CD4-positive, alpha-beta T cell treated with Interleukin-2 at 100 ng/mL for 4 hours (primary cell): ENCODE measurements around the gene MAPK10.
A peak's percentile ranks its signal among the peaks of the same experiment; 100 is the strongest.

Experiments
- DNase-seq: peaks from one replicate; pipeline ENCODE4 v3.0.0-alpha.2; 2020; ENCODE audit warnings: low spot score

The MAPK10 gene

DNA sequence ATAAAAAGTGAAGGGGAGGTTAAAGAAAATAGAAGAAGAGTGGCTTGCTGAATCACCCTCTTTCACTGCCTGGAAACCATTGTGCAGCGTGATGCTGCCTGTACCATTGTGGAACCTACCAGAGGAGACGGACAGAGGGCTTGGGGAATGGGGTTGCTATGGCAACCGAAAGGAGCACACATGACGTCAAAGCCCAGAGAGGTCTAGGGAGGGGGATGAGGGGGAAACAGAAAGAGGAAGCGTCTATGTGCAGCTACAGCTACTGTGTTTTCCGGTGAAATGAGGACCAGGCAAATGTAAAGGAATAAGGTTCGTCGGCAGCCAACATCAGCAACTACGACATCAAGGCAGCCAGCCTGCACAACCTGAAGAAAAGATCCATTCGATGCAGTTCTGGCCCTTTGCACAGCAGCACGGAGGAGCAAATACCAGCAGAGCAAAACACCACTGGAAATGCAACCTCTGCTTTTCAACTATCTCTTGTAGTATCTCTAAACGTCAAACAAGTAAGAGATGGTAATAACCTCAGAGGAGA is at the start of gene MAPK10:
MAPK10 (minus strand) TSS at position 110 of the 535 bp plus-strand sequence.
- DNase-seq, result peak; percentile 51

DNA sequence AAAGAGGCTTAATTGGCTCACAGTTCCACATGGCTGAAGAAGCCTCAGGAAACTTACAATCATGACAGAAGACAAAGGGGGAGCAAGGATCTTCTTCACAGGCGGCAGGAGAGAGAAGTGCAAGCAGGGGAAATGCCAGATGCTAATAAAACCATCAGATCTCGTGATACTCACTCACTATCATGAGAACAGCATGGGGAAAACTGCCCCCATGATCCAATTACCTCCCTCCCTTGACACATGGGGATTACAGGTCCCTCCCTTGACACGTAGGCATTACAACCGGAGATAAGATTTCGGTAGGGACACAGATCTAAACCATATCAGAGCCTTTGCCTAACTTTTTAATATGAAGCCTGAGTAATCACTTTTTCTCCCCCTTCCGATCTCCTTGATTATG is 43.7 kb upstream of the MAPK10 start:
- no peak for DNase-seq

DNA sequence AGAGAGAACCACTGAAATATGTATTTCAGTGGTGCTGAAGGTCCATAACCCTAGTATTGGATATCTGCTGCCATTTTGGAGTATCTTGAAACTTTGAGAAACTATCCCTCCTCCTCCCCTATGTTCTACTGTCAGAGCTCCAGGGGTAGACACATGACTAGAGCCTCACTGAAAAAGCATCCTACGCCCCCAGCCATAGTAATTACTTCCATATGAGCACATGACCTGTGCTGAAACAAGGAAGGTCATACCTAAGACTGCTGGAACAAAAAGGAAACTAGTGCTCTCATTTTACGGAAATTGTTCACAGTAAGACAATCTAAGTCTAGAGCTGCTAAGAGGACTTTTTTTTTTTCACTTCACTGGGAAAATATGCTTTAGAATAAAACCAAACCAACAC is 42.0 kb upstream of the MAPK10 start:
- no peak for DNase-seq

DNA sequence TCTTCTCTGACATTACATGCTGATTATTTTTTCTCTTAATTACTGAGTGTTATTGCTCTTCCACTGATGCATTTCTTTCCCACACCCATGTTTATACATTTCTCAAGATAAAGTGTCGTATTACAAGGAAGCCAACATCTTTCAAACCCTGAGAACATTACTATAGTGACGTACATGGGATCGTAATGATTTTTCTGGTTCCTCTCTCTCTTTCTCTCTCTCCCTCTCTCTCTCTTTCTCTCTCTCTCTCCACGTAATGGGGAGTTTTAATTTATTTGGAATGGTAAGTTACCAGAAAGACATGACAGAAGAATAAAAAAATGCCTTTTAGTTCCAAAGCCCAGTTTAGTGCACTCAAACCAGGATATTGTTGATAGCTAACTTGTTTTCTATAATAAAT is 40.4 kb upstream of the MAPK10 start:
- no peak for DNase-seq

DNA sequence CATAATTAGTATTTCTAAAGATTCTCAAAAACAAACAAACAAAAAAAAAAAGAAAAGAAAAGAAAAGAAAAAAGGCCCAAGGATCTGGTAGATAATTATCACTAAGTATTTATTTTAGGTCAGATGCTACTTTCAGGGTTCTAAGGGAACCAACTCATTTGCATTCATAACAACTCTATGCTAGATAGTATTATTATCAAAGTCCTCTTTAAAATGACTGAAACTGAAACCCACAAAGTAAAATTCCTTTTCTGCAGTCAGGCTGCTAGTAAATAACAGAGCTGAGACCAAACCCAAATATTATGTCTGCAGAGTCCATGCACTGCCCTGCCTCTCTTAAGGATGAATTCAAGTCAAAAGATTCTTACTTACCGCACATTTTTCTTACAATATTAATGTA is 38.3 kb upstream of the MAPK10 start:
- no peak for DNase-seq

DNA sequence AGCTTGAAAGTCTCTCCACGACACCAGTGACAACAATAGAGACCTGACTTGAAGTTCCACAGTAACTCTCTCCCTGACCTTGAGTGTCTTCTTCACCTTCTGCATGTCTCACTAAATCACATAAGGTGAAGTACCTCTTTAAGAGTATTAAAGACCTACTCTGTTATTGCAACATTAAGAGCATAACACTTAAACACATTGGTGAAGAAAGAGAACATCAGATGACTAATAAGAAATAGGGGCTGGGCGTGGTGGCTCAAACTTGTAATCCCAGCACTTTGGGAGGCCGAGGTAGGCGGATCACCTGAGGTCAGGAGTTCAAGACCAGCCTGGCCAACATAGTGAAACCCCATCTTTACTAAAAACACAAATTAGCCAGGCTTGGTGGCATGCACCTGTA is 33.9 kb upstream of the MAPK10 start:
- DNase-seq, result no peak

DNA sequence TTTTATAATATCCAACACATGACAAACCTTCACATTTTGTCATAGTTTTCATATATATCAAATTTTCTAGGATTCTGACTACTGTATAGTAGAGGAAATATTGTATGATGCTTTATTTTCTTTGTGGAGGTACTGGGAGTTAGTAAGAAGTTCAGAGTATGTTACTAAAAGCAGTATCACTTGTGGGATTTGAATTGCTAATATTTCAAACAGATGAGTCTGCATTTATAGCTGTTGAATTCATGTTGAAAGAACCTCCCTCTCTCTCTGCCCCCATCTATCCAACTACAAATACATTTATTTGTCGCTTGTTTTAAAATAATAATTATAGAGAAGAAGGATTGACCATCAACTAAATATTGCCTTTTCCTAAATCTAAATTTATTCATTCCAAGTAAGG is 29.8 kb upstream of the MAPK10 start:
- DNase-seq, result no peak

DNA sequence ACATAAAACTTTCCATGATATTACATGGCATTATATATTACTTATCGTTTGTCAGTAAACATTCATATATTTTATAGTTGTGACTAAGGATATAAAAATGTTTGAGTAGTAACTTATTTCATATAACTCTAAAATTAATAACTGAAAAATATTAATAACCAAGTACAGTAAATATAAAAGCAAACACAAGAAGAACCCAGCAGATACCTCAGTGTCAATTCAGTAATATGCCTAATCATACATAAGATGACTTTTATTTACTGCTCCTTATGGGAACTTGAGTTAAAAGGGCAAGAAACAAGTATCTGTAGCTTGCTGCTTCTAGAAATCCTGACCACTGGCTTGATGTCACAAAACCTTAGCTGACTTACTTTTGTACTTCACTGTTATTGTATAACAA is 28.4 kb upstream of the MAPK10 start:
- no peak for DNase-seq

DNA sequence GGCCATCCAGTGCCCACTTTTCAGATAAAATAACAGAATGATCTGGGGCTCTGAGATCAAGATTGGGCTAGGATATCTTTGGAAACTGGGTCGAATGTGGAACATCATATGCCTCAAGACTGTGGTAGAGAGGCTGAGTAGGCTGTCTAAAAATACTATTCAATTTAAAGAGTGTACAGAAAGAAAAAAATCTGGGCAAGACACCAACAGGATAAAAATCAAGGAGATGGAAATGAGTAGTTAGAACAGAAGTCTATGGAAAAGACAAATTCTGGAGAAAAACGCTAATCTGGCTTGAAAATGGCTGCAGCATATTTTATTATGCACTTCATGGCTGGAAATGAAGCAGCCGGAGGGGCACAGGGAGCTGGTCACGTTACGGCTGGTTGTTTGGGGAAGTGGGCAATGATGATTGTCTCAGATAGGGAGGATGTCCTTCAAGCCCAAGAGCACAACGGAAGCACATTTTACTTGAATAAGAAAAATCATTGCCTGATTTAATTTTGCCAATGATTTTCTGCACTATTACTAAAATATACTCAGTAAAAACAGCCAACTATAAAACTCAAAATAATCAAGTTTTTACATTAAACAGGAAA is 27.1 kb upstream of the MAPK10 start:
- DNase-seq, result no peak

DNA sequence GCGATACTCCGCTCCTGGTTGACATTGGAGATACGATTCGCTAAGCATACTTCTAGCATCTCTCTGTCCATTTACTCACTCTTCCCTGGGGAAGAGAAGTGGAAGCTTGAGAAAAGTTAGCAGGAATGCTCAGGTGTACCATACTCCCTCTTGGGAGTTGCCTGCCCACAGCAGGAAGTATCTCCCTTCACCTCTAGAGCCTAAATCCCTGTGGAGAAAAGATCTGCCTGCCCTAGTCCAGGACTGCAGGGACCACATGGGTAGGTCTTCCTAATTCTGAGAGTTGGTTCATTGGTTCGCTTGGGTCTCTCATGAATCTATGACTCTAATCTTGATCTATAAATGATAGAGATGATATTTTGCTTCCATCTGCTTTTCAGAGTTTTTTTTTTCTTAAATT is 26.3 kb upstream of the MAPK10 start:
- no peak for DNase-seq

DNA sequence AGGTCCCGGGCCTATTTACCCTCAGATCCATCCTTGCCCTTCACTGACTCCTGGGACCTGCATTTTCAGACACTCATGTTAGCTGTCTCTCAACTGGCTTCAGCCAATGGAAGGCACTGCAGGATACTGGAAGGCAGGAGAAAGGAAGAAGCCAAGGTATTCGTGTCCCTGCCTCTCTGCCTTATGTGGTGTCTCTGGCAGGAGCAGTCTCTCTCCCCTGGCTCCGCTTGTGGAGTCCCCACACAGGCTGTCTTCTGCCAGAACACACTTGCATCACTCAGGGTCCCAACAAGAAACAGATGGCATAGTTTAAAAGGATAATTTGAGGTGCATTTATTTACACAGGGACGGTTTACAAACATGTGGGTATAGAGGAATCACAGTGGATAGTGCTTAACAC is 21.6 kb upstream of the MAPK10 start:
- no peak for DNase-seq

DNA sequence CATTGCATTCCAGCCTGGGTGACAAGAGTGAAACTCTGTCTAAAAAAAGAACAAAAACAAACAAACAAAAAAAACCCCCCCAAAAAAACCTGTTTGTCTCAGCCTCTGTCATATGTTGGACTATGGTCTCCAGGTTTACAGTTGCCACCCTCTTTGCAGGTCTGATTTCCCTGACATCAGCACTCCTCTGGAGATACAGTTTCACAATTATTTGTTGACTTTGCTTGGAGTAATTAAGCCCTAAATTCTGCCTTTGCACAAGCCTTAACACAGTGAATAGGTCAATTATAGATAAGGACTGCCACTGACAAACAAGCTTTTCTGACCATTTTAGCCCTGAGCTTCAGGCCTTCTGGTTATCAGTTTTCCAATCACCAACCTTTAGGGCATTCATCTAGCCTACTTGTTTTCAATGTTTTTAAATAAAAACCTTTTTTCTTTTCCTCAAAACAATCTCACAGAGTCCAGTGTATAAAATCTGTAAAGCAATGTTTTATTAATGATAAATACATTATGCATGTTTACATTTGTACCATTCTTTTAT is 20.4 kb upstream of the MAPK10 start:
- no peak for DNase-seq

DNA sequence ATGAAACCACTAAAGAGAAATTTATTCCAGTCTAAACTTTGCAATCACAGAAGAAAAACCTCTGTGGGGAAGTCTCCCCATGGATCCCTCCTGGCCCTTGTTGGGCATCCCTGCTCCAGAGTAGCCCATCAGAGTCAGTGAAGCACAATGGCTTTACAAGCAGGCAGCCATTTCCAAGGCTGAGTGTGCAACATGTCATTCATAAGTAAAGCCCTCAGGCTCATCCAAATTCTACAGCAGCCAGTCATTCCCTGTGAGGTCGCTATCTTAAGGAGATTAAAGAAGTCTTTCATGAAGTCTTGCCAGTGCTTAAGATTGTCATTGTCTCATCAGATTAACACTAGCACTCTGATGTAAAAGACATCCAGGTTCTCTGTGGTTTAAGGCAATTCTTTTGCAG is 17.0 kb upstream of the MAPK10 start:
- no peak for DNase-seq

DNA sequence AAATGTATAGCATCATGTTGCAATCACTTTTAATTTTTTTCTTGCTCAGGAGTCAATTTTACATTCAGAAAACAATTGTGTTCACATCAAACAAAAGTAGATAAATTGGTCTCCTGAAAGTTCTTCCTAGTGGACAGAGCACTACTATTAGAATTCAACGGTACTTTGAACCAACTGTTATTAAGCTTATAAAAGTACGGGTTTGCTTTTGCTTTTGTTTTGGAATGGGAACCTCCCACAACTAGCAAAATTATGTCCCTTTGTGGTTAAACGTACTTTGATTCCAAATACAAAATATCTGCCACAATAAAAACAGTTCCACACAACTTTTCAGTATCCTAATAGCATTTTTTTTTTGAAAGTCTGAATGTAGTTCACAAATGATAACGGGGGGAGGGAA is 8.6 kb upstream of the MAPK10 start:
- DNase-seq, result no peak

DNA sequence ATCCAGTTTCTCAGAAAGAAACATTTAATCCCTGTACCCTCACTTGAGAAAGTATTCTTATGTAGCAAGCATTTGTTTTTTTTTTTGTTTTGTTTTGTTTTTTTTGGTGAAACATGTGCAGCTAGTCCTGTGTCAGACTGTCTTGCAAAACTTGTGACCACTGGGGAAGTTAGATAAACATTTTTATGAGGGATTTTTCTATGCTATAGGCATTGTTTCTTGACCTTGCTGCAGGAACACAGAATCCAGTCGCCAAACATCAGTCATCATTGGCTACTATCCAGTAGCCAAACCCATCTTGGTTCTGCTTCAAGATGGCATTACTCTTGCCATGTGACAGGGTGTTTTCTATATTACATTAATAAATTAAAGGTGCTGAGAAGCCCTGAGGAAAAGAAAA is 7.7 kb upstream of the MAPK10 start:
- DNase-seq, result no peak

DNA sequence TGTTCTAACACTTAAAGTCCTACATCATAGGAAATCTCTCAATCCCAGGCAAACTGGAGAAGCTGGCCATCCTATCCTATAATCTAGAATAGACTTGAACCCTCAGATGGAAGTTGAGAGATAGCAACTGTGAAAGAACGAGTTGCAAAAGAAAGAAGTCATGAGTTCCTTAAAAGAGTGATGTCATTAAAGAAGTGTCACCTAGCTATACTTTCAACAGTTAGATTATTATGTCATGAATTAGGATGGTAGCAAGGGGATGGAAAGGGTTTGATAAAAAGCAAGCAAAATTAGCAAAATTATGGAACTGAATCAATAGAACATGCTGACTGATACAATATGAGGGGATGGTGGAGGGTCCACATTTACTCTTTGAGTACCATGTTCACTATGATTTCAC is 7.1 kb upstream of the MAPK10 start:
- DNase-seq, result no peak

DNA sequence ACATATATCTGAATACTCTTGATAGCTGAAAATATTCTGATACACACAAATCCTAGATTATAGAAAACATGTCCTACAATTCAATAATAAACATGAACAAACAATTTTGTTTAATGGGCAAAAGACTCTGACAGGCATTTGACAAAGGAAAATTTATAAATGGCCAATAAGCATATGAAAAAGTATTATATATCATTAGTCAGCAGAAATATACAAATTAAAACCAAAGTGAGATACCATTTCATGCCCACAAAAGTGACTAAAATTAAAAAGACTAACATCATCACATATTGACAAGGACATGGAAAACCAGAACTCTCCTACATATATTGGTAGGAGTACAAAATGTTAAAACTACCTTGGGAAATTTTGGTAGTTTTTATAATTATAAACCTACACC is 2.7 kb upstream of the MAPK10 start:
- DNase-seq, result no peak

DNA sequence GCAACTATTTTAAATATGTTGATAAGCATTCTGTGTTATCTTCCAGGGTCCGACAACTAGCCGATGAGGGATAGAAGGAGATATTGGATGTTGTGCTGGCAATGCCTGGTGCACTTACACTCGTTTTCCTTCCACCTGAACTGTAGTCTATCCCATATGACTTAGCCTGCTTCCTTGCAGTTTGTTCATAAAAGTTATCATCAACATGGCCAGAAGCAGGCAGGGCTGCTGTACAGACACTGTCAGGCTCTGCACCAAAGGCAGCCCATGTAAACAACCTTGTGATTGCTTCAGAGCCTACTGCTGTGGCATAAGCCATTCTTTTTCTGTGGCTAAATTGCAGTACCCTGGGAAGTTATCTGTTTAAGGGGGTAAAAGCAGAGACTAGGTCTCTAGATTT is 1.6 kb downstream of the MAPK10 start:
- no peak for DNase-seq

DNA sequence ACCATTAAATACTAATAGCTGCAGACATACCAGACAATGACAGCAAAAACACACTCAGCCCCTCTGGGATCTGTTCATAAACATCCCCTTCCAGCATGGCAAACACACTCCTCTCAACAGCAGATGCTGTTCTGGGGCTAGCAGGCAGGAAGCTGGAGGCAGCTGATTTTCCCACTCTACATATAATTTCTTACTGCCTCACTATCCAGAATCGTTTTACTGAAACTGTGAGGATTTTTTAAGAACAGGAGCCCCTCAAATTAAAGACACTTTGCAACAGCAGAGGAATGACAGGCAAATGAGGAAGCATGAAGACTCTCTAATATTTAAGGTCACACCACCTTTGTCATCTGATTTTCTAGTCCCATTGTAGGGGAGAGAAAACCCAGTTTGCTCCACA is 2.2 kb downstream of the MAPK10 start:
- no peak for DNase-seq

DNA sequence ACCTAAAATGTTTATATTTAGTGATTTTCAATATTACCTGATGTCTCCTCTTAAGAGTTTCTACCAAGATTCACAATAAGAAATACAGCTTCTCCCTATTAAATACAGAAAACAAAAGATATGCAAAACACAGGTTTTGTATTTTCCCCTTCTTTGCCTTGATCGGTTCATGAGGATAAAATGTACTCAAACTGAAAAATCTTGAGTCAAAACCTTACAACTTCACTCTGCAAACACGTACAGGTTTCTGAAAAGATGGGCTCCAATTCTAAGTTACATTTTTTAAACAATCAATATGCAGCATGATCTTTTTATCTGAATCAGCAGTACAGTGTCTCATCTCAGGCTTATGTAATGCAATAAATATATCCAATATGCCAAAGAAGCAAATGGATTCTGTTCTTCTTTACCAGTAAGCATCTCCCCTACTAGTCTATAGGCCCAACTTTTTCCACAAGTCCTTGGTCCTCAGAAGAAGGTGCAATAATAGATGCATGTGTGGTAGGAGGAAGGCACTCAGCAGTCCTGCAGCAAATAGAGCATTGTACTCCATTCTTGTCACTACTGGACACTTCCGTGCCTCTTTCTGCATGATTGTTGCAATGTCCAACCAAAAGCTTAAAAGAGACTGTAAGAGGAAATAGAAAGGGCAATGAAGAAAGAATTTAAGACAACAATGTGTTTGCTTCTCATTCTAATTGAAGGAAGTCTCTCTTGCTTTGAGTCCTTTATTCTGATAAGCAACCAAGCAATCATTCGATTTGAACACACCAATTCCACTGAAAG is 3.2 kb downstream of the MAPK10 start:
- no peak for DNase-seq

DNA sequence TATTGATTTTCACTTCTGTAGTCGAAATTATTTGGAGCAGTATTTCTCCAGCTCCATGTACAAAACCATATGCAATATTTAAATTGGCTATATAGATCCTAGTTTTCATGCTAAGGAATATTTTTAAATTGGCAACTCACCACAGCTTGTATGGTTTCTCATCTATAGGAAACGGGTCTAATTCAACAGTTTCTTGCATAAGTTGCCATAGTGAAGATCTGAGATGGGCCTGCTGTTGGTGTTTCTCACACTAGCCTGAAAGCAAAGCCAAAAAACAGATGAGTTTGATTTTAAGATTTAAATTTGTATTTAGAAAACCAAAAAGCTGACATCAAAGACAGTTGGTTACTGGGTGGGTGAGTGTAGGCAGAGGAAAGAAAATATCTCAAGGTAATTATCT is 5.5 kb downstream of the MAPK10 start:
- no peak for DNase-seq

DNA sequence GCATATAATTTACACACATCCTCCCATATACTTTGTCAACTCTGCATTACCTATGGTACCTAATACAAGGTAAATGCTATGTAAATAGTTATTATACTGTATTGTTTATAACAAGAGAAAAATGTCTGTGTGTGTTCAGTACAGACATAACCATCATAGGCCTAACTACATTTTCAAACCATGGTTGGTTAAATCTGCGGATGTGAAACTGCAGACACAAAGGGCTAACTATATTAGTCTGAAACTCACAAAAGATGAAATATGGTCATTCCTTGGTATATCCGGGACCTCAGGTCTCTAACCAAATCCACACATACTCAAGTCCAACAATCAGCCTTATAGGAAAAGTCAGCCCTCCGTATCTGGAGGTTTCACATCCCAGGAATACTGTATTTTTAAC is 13.5 kb downstream of the MAPK10 start:
- no peak for DNase-seq

DNA sequence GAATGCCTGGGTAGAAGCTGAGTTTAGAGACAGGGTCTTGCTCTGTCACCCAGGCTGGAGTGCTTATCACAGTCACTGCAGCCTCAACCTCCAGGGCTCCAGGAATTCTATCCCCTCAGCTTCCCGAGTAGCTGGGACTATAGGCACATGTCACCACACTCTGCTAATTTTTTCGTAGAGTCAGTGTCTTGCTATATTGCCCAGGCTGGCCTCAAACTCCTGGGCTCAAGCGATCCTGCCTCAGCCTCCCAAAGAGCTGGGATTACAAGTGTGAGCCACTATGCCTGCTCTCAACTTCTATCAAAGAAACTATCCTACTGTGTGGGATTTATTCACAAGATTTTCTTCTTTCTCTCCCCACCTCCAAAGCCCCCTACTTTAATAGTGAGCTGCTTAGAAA is 15.7 kb downstream of the MAPK10 start:
- DNase-seq, result no peak

DNA sequence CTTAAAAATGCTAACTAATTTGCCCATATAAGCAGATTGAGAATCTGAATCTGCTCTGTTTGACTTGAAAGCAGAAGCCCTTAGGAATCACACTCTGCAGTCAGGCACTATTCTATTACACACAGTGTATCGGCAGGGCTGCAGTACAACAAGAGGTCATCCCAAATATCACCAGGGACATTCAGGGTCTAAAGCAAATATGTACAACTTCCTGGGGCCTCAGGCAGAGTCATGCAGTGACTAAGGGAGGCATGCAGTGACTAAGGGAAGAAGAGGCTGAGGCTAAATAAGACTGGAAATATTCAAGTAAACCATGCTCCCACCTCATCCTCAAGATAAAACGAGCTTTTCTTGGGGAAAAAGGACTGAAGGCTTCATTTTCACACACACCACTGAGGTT is 20.9 kb downstream of the MAPK10 start:
- no peak for DNase-seq
